Measurements from ENCODE around the gene LYZ. TPM values are rescaled to one million over a fixed set of nuclear protein-coding genes. Genes with fewer than 3 reads are reported as not detected.

Gene LYZ
- total and polyA plus RNA-seq, 2 donors (not counting 3 experiments of a cell fraction or from before 2014, with no cell fraction given): not detected

- Histone ChIP-seq H3K4me3 (replicated peaks in 1 of 3; ENCODE audit: insufficient read depth in 1 of 3, low read depth in 1 of 3, low read length in 3 of 3) (no peak overlapping the region), H3K9me1 (replicated peaks; ENCODE audit: control insufficient read depth, extremely low read depth, insufficient read depth, low read length) (no peaks in the 10 kb centered on the region), H2AFZ (ENCODE audit: low read depth, low read length) (no peak overlapping the region), H3K9ac (replicated peaks; ENCODE audit: extremely low read depth, insufficient read depth, low read length) (no peak overlapping the region), H3K36me3 (ENCODE audit: control insufficient read depth in 2 of 2, extremely low read depth in 1 of 2, insufficient read depth in 2 of 2, low read length in 2 of 2) (peaks cover 0 to 13% of the 10 kb centered on the region in 2 experiments), H3K4me1 (ENCODE audit: control insufficient read depth, extremely low read depth, insufficient read depth, low read length) (no peaks in the 10 kb centered on the region), H4K20me1 (replicated peaks; ENCODE audit: control insufficient read depth, extremely low read depth, insufficient read depth, low read length) (no peaks in the 10 kb centered on the region), H3K79me2 (ENCODE audit: control insufficient read depth, insufficient read depth, low read length) (no peaks in the 10 kb centered on the region), H3K4me2 (ENCODE audit: insufficient read depth, low read length) (no peak overlapping the region), H3K27me3 (ENCODE audit: control insufficient read depth in 2 of 2, insufficient read depth in 2 of 2, low read length in 2 of 2) (no peaks in the 10 kb centered on the region), H3K9me3 (replicated peaks; ENCODE audit: control insufficient read depth, insufficient read depth, low read length) (no peaks in the 10 kb centered on the region), H3K27ac (ENCODE audit: insufficient read depth, low read depth, low read length) (no peak overlapping the region)
- CTCF ChIA-PET: interaction anchor here (1.3 to 2.5 kb wide), 3 partner anchors 18 to 204 kb away, joined by 3 to 8 read pairs (median 3); no protein-coding TSS in a partner anchor
- TF ChIP-seq EZH2 (IDR thresholded peaks at IDR 0.05; ENCODE audit: borderline replicate concordance, low read depth, low read length, severe bottlenecking) (no peak), POLR2A (IDR thresholded peaks at IDR 0.05; ENCODE audit: low read depth, low read length) (no peak)
- no peak for FAIRE-seq
- dilution Hi-C loops (cut with MboI; ENCODE audit: extremely low pct_ligation_motif_present, low sequenced_read_pairs) (no loop called here), intact Hi-C loops (cut with micrococcal nuclease) (no loop called here)
- BruUV-seq (replicated peaks): no TSS peak
- POLR2A ChIA-PET: no interaction called here
- DNase-seq (ENCODE audit: low read depth, low spot score): no peak
These were observed 18.6 kb downstream of the LYZ start for GRCh38 chr12:69366796-69367195.

GRCh38 chr12:69368171-69368570, 20.0 kb downstream of the LYZ start:
- Histone ChIP-seq H3K4me1 (ENCODE audit: control insufficient read depth, extremely low read depth, insufficient read depth, low read length) (no peaks in the 10 kb centered on the region), H3K36me3 (ENCODE audit: control insufficient read depth in 2 of 2, extremely low read depth in 1 of 2, insufficient read depth in 2 of 2, low read length in 2 of 2) (peaks cover 0 to 14% of the 10 kb centered on the region in 2 experiments), H3K9me3 (replicated peaks; ENCODE audit: control insufficient read depth, insufficient read depth, low read length) (no peaks in the 10 kb centered on the region), H3K9me1 (replicated peaks; ENCODE audit: control insufficient read depth, extremely low read depth, insufficient read depth, low read length) (no peaks in the 10 kb centered on the region), H3K9ac (replicated peaks; ENCODE audit: extremely low read depth, insufficient read depth, low read length) (no peak overlapping the region), H3K27ac (ENCODE audit: insufficient read depth, low read depth, low read length) (no peak overlapping the region), H3K4me2 (ENCODE audit: insufficient read depth, low read length) (no peak overlapping the region), H3K79me2 (ENCODE audit: control insufficient read depth, insufficient read depth, low read length) (no peaks in the 10 kb centered on the region), H4K20me1 (replicated peaks; ENCODE audit: control insufficient read depth, extremely low read depth, insufficient read depth, low read length) (no peaks in the 10 kb centered on the region), H2AFZ (ENCODE audit: low read depth, low read length) (no peak overlapping the region), H3K27me3 (ENCODE audit: control insufficient read depth in 2 of 2, insufficient read depth in 2 of 2, low read length in 2 of 2) (no peaks in the 10 kb centered on the region), H3K4me3 (replicated peaks in 1 of 3; ENCODE audit: insufficient read depth in 1 of 3, low read depth in 1 of 3, low read length in 3 of 3) (no peak overlapping the region)
- no peak for DNase-seq (ENCODE audit: low read depth, low spot score)
- intact Hi-C loops (cut with micrococcal nuclease): no loop called here
- dilution Hi-C loops (cut with MboI; ENCODE audit: extremely low pct_ligation_motif_present, low sequenced_read_pairs): no loop called here
- POLR2A ChIA-PET: no interaction called here
- CTCF ChIA-PET: interaction anchor here (1.7 to 2.5 kb wide), 2 partner anchors 17 to 202 kb away, joined by 3 to 8 read pairs; no protein-coding TSS in a partner anchor
- no peak for FAIRE-seq
- no peak for TF ChIP-seq MAX (IDR thresholded peaks at IDR 0.05; ENCODE audit: insufficient read depth, insufficient read length)
- TF ChIP-seq POLR2A (IDR thresholded peaks at IDR 0.05; ENCODE audit: low read depth, low read length): no peak
- BruUV-seq (replicated peaks): no TSS peak
